ENCODE data around the gene AGAP1.

DNA sequence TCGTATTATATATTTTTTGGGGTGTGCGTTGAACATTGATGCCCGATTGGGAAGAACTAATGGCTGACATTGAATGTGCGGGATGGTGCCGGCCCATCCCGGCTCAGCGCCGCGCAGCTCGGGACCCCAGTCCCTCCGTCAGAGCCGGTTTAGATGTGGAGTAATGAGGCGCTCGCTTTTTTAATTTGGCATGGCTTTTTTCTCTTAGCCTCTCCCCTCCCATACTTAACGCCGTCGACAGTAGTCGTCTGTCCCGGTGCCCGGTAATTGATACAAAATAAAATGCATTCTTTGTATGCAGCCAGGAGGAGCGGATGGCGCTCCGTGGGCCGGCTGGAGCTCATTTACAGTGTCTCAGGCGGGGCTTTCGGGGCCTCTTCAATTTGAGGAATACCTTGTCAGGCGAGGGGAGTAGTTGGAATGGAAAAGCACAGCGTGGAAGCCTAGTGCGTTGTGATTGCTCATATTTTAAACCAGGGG lies 465.1 kb downstream of the AGAP1 start:
- TF ChIP-seq, protein P1, sequence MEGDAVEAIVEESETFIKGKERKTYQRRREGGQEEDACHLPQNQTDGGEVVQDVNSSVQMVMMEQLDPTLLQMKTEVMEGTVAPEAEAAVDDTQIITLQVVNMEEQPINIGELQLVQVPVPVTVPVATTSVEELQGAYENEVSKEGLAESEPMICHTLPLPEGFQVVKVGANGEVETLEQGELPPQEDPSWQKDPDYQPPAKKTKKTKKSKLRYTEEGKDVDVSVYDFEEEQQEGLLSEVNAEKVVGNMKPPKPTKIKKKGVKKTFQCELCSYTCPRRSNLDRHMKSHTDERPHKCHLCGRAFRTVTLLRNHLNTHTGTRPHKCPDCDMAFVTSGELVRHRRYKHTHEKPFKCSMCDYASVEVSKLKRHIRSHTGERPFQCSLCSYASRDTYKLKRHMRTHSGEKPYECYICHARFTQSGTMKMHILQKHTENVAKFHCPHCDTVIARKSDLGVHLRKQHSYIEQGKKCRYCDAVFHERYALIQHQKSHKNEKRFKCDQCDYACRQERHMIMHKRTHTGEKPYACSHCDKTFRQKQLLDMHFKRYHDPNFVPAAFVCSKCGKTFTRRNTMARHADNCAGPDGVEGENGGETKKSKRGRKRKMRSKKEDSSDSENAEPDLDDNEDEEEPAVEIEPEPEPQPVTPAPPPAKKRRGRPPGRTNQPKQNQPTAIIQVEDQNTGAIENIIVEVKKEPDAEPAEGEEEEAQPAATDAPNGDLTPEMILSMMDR (IDR thresholded peaks at IDR 0.05): no peak
- no peak for TF ChIP-seq POLR2A (IDR thresholded peaks at IDR 0.05)
- TF ChIP-seq POLR2AphosphoS5 (IDR thresholded peaks at IDR 0.05; ENCODE audit: insufficient read depth in 1 of 2, low read depth in 1 of 2): no peak

Data from vagina (tissue), 2 donors.